Neural crest cell (in vitro differentiated cells): ENCODE data around the gene MMEL1. TPM values are rescaled to one million over a fixed set of nuclear protein-coding genes. Genes with fewer than 3 reads are reported as not detected.
"Not testable (repeated sequence)": the region's sequence is repeated elsewhere in the genome, so short reads cannot be mapped to it uniquely, and the experiment has no call there.

Experiments used
- DNase-seq: peaks from one replicate; pipeline ENCODE4 v3.0.0; 2021; ENCODE audit warnings: low read depth, mixed read lengths, low spot score
- H3K27ac Mint-ChIP-seq: one replicate; pipeline ENCODE4 v1.8.0; 2021; ENCODE audit warnings: mild to moderate bottlenecking, mixed read lengths; ENCODE audit not compliant: unreplicated experiment
- H3K27me3 Mint-ChIP-seq: 2 replicates; pipeline ENCODE4 v1.8.0; 2021; ENCODE audit warnings: low read depth, mild to moderate bottlenecking, mixed read lengths
- H3K36me3 Mint-ChIP-seq: 2 replicates; pipeline ENCODE4 v1.8.0; 2021; ENCODE audit warnings: low read depth, mild to moderate bottlenecking, mixed read lengths
- H3K4me1 Mint-ChIP-seq: 2 replicates; pipeline ENCODE4 v1.8.0; 2021; ENCODE audit warnings: mixed read lengths
- H3K4me3 Mint-ChIP-seq: one replicate; pipeline ENCODE4 v1.8.0; 2021; ENCODE audit warnings: mild to moderate bottlenecking, mixed read lengths
- H3K9me3 Mint-ChIP-seq: 2 replicates; pipeline ENCODE4 v1.8.0; 2021; ENCODE audit warnings: mixed read lengths
- CTCF ChIP-seq: fragments of 200-600 bp; sonication (generic); conservative IDR thresholded peaks from 2 replicates; pipeline ENCODE4 v1.5.0; 2021; ENCODE audit warnings: antibody characterized with exemption, mild to moderate bottlenecking
- total RNA-seq: library from RNA; stranded (reverse); gene quantifications from 2 replicates; pipeline ENCODE4 v1.2.1, GENCODE V29; 2021

MMEL1 gene
- total RNA-seq, 1 donor from 2014 or later: 0.51 TPM

- Mint-ChIP-seq H3K36me3 (no peaks in the 10 kb centered on the region), H3K9me3 (peaks cover 5% of the 10 kb centered on the region), H3K4me3 (no peak overlapping the region), H3K4me1 (peaks cover 4% of the 10 kb centered on the region), H3K27me3 (peaks cover 72% of the 10 kb centered on the region), H3K27ac (no peak overlapping the region)
- no peak for TF ChIP-seq CTCF
- DNase-seq: no peak
Measured at GRCh38 chr1:2628191-2628932, 4.5 kb downstream of the MMEL1 start.

- Mint-ChIP-seq H3K4me3 (no peak overlapping the region), H3K9me3 (peaks cover 5% of the 10 kb centered on the region), H3K27me3 (peaks cover 72% of the 10 kb centered on the region), H3K4me1 (peaks cover 4% of the 10 kb centered on the region), H3K27ac (no peak overlapping the region), H3K36me3 (no peaks in the 10 kb centered on the region)
- DNase-seq: no peak
- no peak for TF ChIP-seq CTCF
Measured at GRCh38 chr1:2627746-2628145, 5.1 kb downstream of the MMEL1 start.

GRCh38 chr1:2625748-2626147 lies 7.1 kb downstream of the MMEL1 start:
- H3K27ac Mint-ChIP-seq, H3K4me1 Mint-ChIP-seq, DNase-seq, H3K4me3 Mint-ChIP-seq, H3K9me3 Mint-ChIP-seq, H3K36me3 Mint-ChIP-seq: not testable (repeated sequence)
- H3K27me3 Mint-ChIP-seq: peaks cover 66% of the 10 kb centered on the region

GRCh38 chr1:2625311-2625710 lies 7.5 kb downstream of the MMEL1 start:
- Mint-ChIP-seq H3K4me1 (peaks cover 4% of the 10 kb centered on the region), H3K9me3 (no peaks in the 10 kb centered on the region), H3K27me3 (peaks cover 62% of the 10 kb centered on the region), H3K27ac (no peak overlapping the region), H3K36me3 (no peaks in the 10 kb centered on the region), H3K4me3 (no peak overlapping the region)
- DNase-seq: no peak
- no peak for TF ChIP-seq CTCF

- DNase-seq: no peak
- no peak for TF ChIP-seq CTCF
- no peak overlapping the region for H3K4me3 Mint-ChIP-seq
- H3K4me1 Mint-ChIP-seq: peaks cover 4% of the 10 kb centered on the region
- H3K36me3 Mint-ChIP-seq: no peaks in the 10 kb centered on the region
- no peaks in the 10 kb centered on the region for H3K9me3 Mint-ChIP-seq
- H3K27me3 Mint-ChIP-seq: peaks cover 60% of the 10 kb centered on the region
- H3K27ac Mint-ChIP-seq: no peak overlapping the region
Measured at GRCh38 chr1:2624735-2625300, 8.0 kb downstream of the MMEL1 start.

GRCh38 chr1:2623571-2624337 lies 9.1 kb downstream of the MMEL1 start:
- no peak overlapping the region for H3K4me3 Mint-ChIP-seq
- TF ChIP-seq CTCF: no peak
- no peak overlapping the region for H3K27ac Mint-ChIP-seq
- peaks cover 58% of the 10 kb centered on the region for H3K27me3 Mint-ChIP-seq
- no peaks in the 10 kb centered on the region for H3K9me3 Mint-ChIP-seq
- H3K36me3 Mint-ChIP-seq: peaks cover 3% of the 10 kb centered on the region
- DNase-seq: no peak
- H3K4me1 Mint-ChIP-seq: peaks cover 4% of the 10 kb centered on the region
